ENCODE results near the gene PDE5A. TPM values are rescaled to one million over a fixed set of nuclear protein-coding genes. Genes with fewer than 3 reads are reported as not detected.
A peak's percentile ranks its signal among the peaks of the same experiment; 100 is the strongest.

PDE5A gene
- total and polyA plus RNA-seq, 3 experiments from 2014 or later: 0.20 to 1.3 (median 0.44) TPM

- no peak for DNase-seq
- ChIA-PET POLR2A (no interaction called here), CTCF (no interaction called here)
- H3K36me3 ChIP-seq (ENCODE audit: insufficient read depth, low read length): no peaks in the 10 kb centered on the region
- no peaks in the 10 kb centered on the region for H3K9me3 Mint-ChIP-seq
- no peak overlapping the region for H3K4me3 Mint-ChIP-seq
- no peak overlapping the region for H3K27ac ChIP-seq (ENCODE audit: low read depth, low read length)
- no peaks in the 10 kb centered on the region for H3K27me3 Mint-ChIP-seq
- no peak overlapping the region for H3K4me3 ChIP-seq (ENCODE audit: low read length)
- no peaks in the 10 kb centered on the region for H3K4me1 Mint-ChIP-seq
- H3K9me3 ChIP-seq (ENCODE audit: low read length): no peaks in the 10 kb centered on the region
- H3K36me3 Mint-ChIP-seq: peaks cover 6 to 31% (median 26%) of the 10 kb centered on the region in 3 donors
- H3K27ac Mint-ChIP-seq: no peak overlapping the region
- no peaks in the 10 kb centered on the region for H3K27me3 ChIP-seq (ENCODE audit: insufficient read depth, low read length, poor library complexity, severe bottlenecking)
- no peaks in the 10 kb centered on the region for H3K4me1 ChIP-seq (ENCODE audit: insufficient read depth, low read length)
Observed at GRCh38 chr4:119537586-119537985, 91.0 kb downstream of the PDE5A start.

- ChIA-PET POLR2A (no interaction called here), CTCF (no interaction called here)
- H3K27ac ChIP-seq (ENCODE audit: low read depth, low read length): no peak overlapping the region
- Mint-ChIP-seq H3K36me3 (peaks cover 6 to 27% (median 26%) of the 10 kb centered on the region in 3 donors), H3K27ac (peak overlapping the region in 1 of 8 donors; percentile 22), H3K9me3 (no peaks in the 10 kb centered on the region), H3K27me3 (no peaks in the 10 kb centered on the region), H3K4me1 (no peaks in the 10 kb centered on the region), H3K4me3 (no peak overlapping the region)
- no peak for DNase-seq
- H3K36me3 ChIP-seq (ENCODE audit: insufficient read depth, low read length): no peaks in the 10 kb centered on the region
- H3K27me3 ChIP-seq (ENCODE audit: insufficient read depth, low read length, poor library complexity, severe bottlenecking): no peaks in the 10 kb centered on the region
- H3K4me3 ChIP-seq (ENCODE audit: low read length): no peak overlapping the region
- no peaks in the 10 kb centered on the region for H3K4me1 ChIP-seq (ENCODE audit: insufficient read depth, low read length)
- no peaks in the 10 kb centered on the region for H3K9me3 ChIP-seq (ENCODE audit: low read length)
Observed at GRCh38 chr4:119536572-119537528, 91.8 kb downstream of the PDE5A start.

- Histone ChIP-seq H3K9me3 (ENCODE audit: low read length) (no peaks in the 10 kb centered on the region), H3K4me3 (ENCODE audit: low read length) (no peak overlapping the region), H3K4me1 (ENCODE audit: insufficient read depth, low read length) (no peaks in the 10 kb centered on the region), H3K27me3 (ENCODE audit: insufficient read depth, low read length, poor library complexity, severe bottlenecking) (no peaks in the 10 kb centered on the region), H3K36me3 (ENCODE audit: insufficient read depth, low read length) (no peaks in the 10 kb centered on the region), H3K27ac (ENCODE audit: low read depth, low read length) (no peak overlapping the region)
- POLR2A ChIA-PET: no interaction called here
- no peak for DNase-seq
- Mint-ChIP-seq H3K27me3 (no peaks in the 10 kb centered on the region), H3K27ac (no peak overlapping the region), H3K4me1 (no peaks in the 10 kb centered on the region), H3K4me3 (no peak overlapping the region), H3K9me3 (no peaks in the 10 kb centered on the region), H3K36me3 (peaks cover 9 to 28% (median 26%) of the 10 kb centered on the region in 3 donors)
- CTCF ChIA-PET: no interaction called here
Observed at GRCh38 chr4:119532319-119532718, 96.3 kb downstream of the PDE5A start.

- Mint-ChIP-seq H3K4me1 (no peaks in the 10 kb centered on the region), H3K4me3 (no peak overlapping the region), H3K27me3 (no peaks in the 10 kb centered on the region), H3K36me3 (peaks cover 8 to 24% (median 18%) of the 10 kb centered on the region in 3 donors), H3K27ac (peak overlapping the region in 1 of 8 donors; percentile 10), H3K9me3 (no peaks in the 10 kb centered on the region)
- no peak for DNase-seq
- H3K27ac ChIP-seq (ENCODE audit: low read depth, low read length): no peak overlapping the region
- H3K4me3 ChIP-seq (ENCODE audit: low read length): no peak overlapping the region
- H3K27me3 ChIP-seq (ENCODE audit: insufficient read depth, low read length, poor library complexity, severe bottlenecking): no peaks in the 10 kb centered on the region
- ChIA-PET CTCF (no interaction called here), POLR2A (no interaction called here)
- H3K9me3 ChIP-seq (ENCODE audit: low read length): no peaks in the 10 kb centered on the region
- no peaks in the 10 kb centered on the region for H3K36me3 ChIP-seq (ENCODE audit: insufficient read depth, low read length)
- no peaks in the 10 kb centered on the region for H3K4me1 ChIP-seq (ENCODE audit: insufficient read depth, low read length)
Observed at GRCh38 chr4:119529788-119530187, 98.8 kb downstream of the PDE5A start.

- no peak overlapping the region for H3K27ac ChIP-seq (ENCODE audit: low read depth, low read length)
- ChIA-PET CTCF (no interaction called here), POLR2A (no interaction called here)
- H3K9me3 ChIP-seq (ENCODE audit: low read length): no peaks in the 10 kb centered on the region
- H3K4me3 ChIP-seq (ENCODE audit: low read length): no peak overlapping the region
- H3K27me3 ChIP-seq (ENCODE audit: insufficient read depth, low read length, poor library complexity, severe bottlenecking): no peaks in the 10 kb centered on the region
- DNase-seq: no peak
- H3K36me3 ChIP-seq (ENCODE audit: insufficient read depth, low read length): no peaks in the 10 kb centered on the region
- H3K27ac Mint-ChIP-seq: no peak overlapping the region
- H3K36me3 Mint-ChIP-seq: peaks cover 3 to 7% (median 5%) of the 10 kb centered on the region in 3 donors
- no peaks in the 10 kb centered on the region for H3K9me3 Mint-ChIP-seq
- no peaks in the 10 kb centered on the region for H3K4me1 ChIP-seq (ENCODE audit: insufficient read depth, low read length)
- H3K4me1 Mint-ChIP-seq: no peaks in the 10 kb centered on the region
- H3K27me3 Mint-ChIP-seq: no peaks in the 10 kb centered on the region
- no peak overlapping the region for H3K4me3 Mint-ChIP-seq
Observed at GRCh38 chr4:119526786-119527550, 101.6 kb downstream of the PDE5A start.

GRCh38 chr4:119525771-119526712, 102.6 kb downstream of the PDE5A start:
- no peaks in the 10 kb centered on the region for H3K9me3 Mint-ChIP-seq
- H3K36me3 ChIP-seq (ENCODE audit: insufficient read depth, low read length): no peaks in the 10 kb centered on the region
- H3K36me3 Mint-ChIP-seq: peaks cover 0 to 11% (median 2%) of the 10 kb centered on the region in 3 donors
- ChIA-PET CTCF (no interaction called here), POLR2A (interaction anchor here (0.5 kb wide), 1 partner anchor 72 kb away, joined by 3 read pairs; no protein-coding TSS in a partner anchor)
- H3K27me3 ChIP-seq (ENCODE audit: insufficient read depth, low read length, poor library complexity, severe bottlenecking): no peaks in the 10 kb centered on the region
- H3K4me3 ChIP-seq (ENCODE audit: low read length): no peak overlapping the region
- H3K4me3 Mint-ChIP-seq: no peak overlapping the region
- H3K9me3 ChIP-seq (ENCODE audit: low read length): no peaks in the 10 kb centered on the region
- H3K27ac Mint-ChIP-seq: no peak overlapping the region
- no peak overlapping the region for H3K27ac ChIP-seq (ENCODE audit: low read depth, low read length)
- no peaks in the 10 kb centered on the region for H3K4me1 ChIP-seq (ENCODE audit: insufficient read depth, low read length)
- no peaks in the 10 kb centered on the region for H3K27me3 Mint-ChIP-seq
- DNase-seq: no peak
- no peaks in the 10 kb centered on the region for H3K4me1 Mint-ChIP-seq

- H3K27ac Mint-ChIP-seq: peak overlapping the region in 1 of 8 donors; percentile 9
- POLR2A ChIA-PET: no interaction called here
Observed at GRCh38 chr4:119525005-119525749, 103.4 kb downstream of the PDE5A start.

More at GRCh38 chr4:119525005-119525749, 103.4 kb downstream of the PDE5A start:
- Mint-ChIP-seq H3K36me3 (peaks cover 0 to 16% (median 3%) of the 10 kb centered on the region in 3 donors), H3K4me1 (no peaks in the 10 kb centered on the region), H3K27me3 (no peaks in the 10 kb centered on the region), H3K9me3 (no peaks in the 10 kb centered on the region), H3K4me3 (no peak overlapping the region)
- Histone ChIP-seq H3K36me3 (ENCODE audit: insufficient read depth, low read length) (no peaks in the 10 kb centered on the region), H3K9me3 (ENCODE audit: low read length) (no peaks in the 10 kb centered on the region), H3K27ac (ENCODE audit: low read depth, low read length) (no peak overlapping the region), H3K4me1 (ENCODE audit: insufficient read depth, low read length) (no peaks in the 10 kb centered on the region), H3K4me3 (ENCODE audit: low read length) (no peak overlapping the region), H3K27me3 (ENCODE audit: insufficient read depth, low read length, poor library complexity, severe bottlenecking) (no peaks in the 10 kb centered on the region)
- CTCF ChIA-PET: no interaction called here
- no peak for DNase-seq

Data from CD8-positive, alpha-beta memory T cell (primary cell).